Upper lobe of left lung (tissue), 6 donors: Measurements from ENCODE around the gene CD248. TPM values are rescaled to one million over a fixed set of nuclear protein-coding genes. Genes with fewer than 3 reads are reported as not detected.

ENCODE experiments used
- ATAC-seq, 2 donors: fragments of 200-7000 bp; cut with Tn5 transposase; one replicate each; pipeline ENCODE4 v1.9.1; 2022; ENCODE audit warnings: mild to moderate bottlenecking in 2 of 2, moderate library complexity in 2 of 2; ENCODE audit not compliant: low FRiP score in 2 of 2
- DNase-seq, 2 donors: peaks; one replicate each; pipeline ENCODE4 v3.0.0-alpha.2; 2019 to 2020
- H3K27ac ChIP-seq, 4 donors: fragments of 200-600 bp; sonication (generic); one replicate each; pipeline ENCODE4 v1.5.1; 2016 to 2019
- H3K27me3 ChIP-seq, 4 donors: fragments of 200-600 bp; sonication (generic); one replicate each; pipeline ENCODE4 v1.5.1; 2017 to 2019
- H3K36me3 ChIP-seq, 4 donors: fragments of 200-600 bp; sonication (generic); one replicate each; pipeline ENCODE4 v1.5.1; 2016 to 2019
- H3K4me1 ChIP-seq, 4 donors: fragments of 200-600 bp; sonication (generic); one replicate each; pipeline ENCODE4 v1.5.1; 2018 to 2019
- H3K4me3 ChIP-seq, 4 donors: fragments of 200-600 bp; sonication (generic); one replicate each; pipeline ENCODE4 v1.5.1; 2017 to 2019; ENCODE audit warnings: mild to moderate bottlenecking in 2 of 4, moderate library complexity in 1 of 4
- H3K9me3 ChIP-seq, 4 donors: fragments of 200-600 bp; sonication (generic); one replicate each; pipeline ENCODE4 v1.5.1; 2018 to 2019
- CTCF ChIP-seq, 6 experiments: fragments of 450-650 bp in 4 of 6; fragments of 200-600 bp in 2 of 6; sonication (generic) in 2 of 6; IDR thresholded peaks; one replicate each; pipeline ENCODE4 v1.5.1; 2016 to 2019; ENCODE audit warnings: antibody characterized with exemption in 6 of 6
- EP300 ChIP-seq, 4 donors: sonication (generic); formaldehyde crosslinking; IDR thresholded peaks; one replicate each; pipeline ENCODE4 v1.5.1; 2017; ENCODE audit warnings: antibody characterized with exemption in 4 of 4, control low read depth in 2 of 4
- POLR2A ChIP-seq, 4 donors: fragments of 450-650 bp; IDR thresholded peaks; one replicate each; pipeline ENCODE4 v1.5.1; 2016 to 2017; ENCODE audit warnings: antibody characterized with exemption in 4 of 4, mild to moderate bottlenecking in 2 of 4
- POLR2AphosphoS5 ChIP-seq, 2 donors: sonication (generic); formaldehyde crosslinking; IDR thresholded peaks; one replicate each; pipeline ENCODE4 v1.5.1; 2017; ENCODE audit warnings: antibody characterized with exemption in 2 of 2
- WGBS, 2 donors: methylation state at CpG; one replicate each; pipeline ENCODE4 v1.1.5; 2017 to 2018; 5-methylcytosine and 5-hydroxymethylcytosine counted together
- total RNA-seq, 6 donors: library from RNA; depleted of rRNA in 4 of 6; stranded (reverse); fragments of >200 nt in 4 of 6; gene quantifications; one replicate each; pipeline versions ENCODE4 v1.1.0 to v1.2.1, GENCODE V29; 2016 to 2021
- donor health status: DM: no; HTN: no; CAD: no; lungs with moderate emphysema.
- donor health status: DM: no; HTN: yes; CAD: no; lungs with severe emphysema.

Gene CD248
- total RNA-seq, 6 donors from 2014 or later = 0.59 to 85.6 (median 6.5) TPM

DNA sequence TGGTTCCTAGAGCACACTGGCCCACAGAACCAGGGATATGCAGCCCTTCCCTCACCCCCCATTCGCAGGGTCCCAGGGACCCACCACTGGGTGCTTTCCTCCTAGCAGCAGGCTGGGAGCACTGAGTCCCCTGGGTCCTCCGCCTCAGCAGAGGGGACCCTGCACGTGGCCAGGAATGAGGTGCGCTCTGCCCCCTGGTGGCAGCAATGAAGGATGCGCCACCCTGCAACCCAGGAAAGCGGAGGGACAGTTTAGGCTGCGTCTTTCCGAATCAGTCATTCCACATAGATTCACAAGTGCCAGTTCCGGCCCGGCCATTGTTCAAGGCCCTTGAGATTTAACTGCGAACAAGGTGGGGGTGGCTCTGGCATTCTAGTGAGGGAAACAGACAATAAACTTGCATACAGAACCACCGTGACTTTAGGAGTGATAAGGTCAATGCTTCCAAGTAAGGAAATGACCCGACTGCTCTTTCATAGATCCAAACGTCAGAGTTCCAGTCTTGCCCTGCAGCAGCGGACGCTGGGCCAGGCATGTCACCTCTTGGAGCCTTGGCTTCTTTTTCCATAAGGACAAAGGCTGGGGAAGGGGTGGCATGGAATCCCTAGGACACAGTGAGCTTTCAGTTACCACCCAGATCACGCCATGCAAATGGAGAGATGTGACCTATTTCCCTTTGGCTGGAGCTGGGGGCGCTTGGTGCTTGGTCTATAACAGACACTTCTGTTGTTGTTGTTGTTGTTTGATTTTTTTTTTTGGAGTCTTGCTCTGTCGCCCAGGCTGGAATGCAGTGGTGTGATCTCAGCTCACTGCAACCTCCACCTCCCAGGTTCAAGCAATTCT, 11.7 kb upstream of the CD248 start:
- H3K4me1 ChIP-seq = peaks cover 25 to 32% (median 27%) of the 10 kb centered on the region in 4 donors
- H3K27ac ChIP-seq = peak overlapping the region in 3 of 4 donors; percentile 9 to 78 (median 21)
- TF ChIP-seq POLR2AphosphoS5 (IDR thresholded peaks at IDR 0.05) (peak; percentile 49 to 57), POLR2A (IDR thresholded peaks at IDR 0.05) (no peak), CTCF (IDR thresholded peaks at IDR 0.05) (peak; percentile 95 to 98 (median 96))
- H3K36me3 ChIP-seq = peaks cover 0 to 19% (median 6%) of the 10 kb centered on the region in 4 donors
- no peaks in the 10 kb centered on the region for H3K27me3 ChIP-seq
- H3K4me3 ChIP-seq = peak overlapping the region in 1 of 4 donors; percentile 3
- 8 to 13% methylated on average over 11 to 18 of the region's 19 CpGs for WGBS, 2 donors
- no peaks in the 10 kb centered on the region for H3K9me3 ChIP-seq
- DNase-seq = peak; percentile 79 to 86
- ATAC-seq = peak; percentile 82 to 86

GRCh38 chr11:66328031-66328301, 11.1 kb upstream of the CD248 start:
- ATAC-seq (peak in 1 of 2 donors; percentile 0), DNase-seq (peak in 1 of 2 donors; percentile 52)
- H3K27me3 ChIP-seq = no peaks in the 10 kb centered on the region
- no peak overlapping the region for H3K4me3 ChIP-seq
- no peaks in the 10 kb centered on the region for H3K9me3 ChIP-seq
- peaks cover 25 to 32% (median 27%) of the 10 kb centered on the region in 4 donors for H3K4me1 ChIP-seq
- 66% methylated on average over 3 of the region's 3 CpGs; no CpG with 5 or more reads in 1 of the 2 donors for WGBS, 2 donors
- peaks cover 0 to 13% (median 3%) of the 10 kb centered on the region in 4 donors for H3K36me3 ChIP-seq
- peak overlapping the region in 2 of 4 donors; percentile 9 to 21 for H3K27ac ChIP-seq
- TF ChIP-seq POLR2AphosphoS5 (IDR thresholded peaks at IDR 0.05) (no peak), EP300 (IDR thresholded peaks at IDR 0.05) (no peak), POLR2A (IDR thresholded peaks at IDR 0.05) (no peak), CTCF (IDR thresholded peaks at IDR 0.05) (no peak)

DNA sequence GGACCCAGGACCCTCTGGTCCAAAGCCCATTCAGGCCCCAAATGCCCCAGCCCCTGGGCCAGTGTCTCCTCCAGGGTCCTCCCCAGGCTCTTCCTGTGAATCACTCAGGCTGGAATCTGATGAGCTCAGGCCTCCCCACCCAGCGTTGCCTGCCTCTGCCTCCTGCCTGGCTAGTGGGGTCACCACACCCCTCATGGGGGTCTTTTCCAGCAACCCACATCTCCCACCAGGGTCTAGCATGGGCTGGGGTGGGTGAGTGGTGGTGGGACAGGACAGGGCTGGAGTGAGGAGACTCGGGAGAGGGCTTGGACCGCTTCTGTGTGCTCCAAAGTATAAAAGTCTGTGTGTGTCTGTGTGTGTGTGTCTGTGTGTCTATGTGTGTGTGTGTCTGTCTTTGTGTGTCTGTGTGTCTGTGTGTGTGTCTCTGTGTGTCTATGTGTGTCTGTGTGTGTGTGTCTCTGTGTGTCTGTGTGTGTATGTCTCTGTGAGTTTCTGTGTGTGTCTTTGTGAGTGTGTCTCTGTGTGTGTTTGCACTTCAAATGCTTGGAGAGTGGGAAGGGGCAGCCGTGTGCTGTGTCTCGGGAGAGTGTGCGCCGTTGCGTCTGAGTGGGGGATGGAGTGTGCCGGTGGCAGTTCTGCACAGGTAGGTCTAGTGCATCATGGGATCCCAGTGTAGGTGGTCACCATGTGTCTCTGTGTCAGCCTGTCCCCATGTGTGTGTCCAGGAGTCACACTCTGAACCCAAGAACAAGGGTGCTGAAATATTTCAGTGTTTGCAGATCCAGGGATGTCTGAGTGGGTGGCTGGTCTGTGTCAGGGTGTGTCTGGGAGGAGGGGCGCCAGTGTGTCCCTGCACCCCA, 10.6 kb upstream of the CD248 start:
- peak in 1 of 2 donors; percentile 28 for DNase-seq
- Histone ChIP-seq H3K4me1 (peaks cover 25 to 32% (median 27%) of the 10 kb centered on the region in 4 donors), H3K36me3 (peaks cover 0 to 7% (median 1%) of the 10 kb centered on the region in 4 donors), H3K4me3 (no peak overlapping the region), H3K27ac (peak overlapping the region; percentile 43 to 61 (median 51)), H3K27me3 (no peaks in the 10 kb centered on the region), H3K9me3 (no peaks in the 10 kb centered on the region)
- peak in 1 of 2 donors; percentile 74 for ATAC-seq
- TF ChIP-seq EP300 (IDR thresholded peaks at IDR 0.05) = no peak
- no peak for TF ChIP-seq POLR2A (IDR thresholded peaks at IDR 0.05)
- no peak for TF ChIP-seq CTCF (IDR thresholded peaks at IDR 0.05)
- TF ChIP-seq POLR2AphosphoS5 (IDR thresholded peaks at IDR 0.05) = no peak
- WGBS, 2 donors = 85 to 86% methylated on average over 6 to 10 of the region's 10 CpGs

DNA sequence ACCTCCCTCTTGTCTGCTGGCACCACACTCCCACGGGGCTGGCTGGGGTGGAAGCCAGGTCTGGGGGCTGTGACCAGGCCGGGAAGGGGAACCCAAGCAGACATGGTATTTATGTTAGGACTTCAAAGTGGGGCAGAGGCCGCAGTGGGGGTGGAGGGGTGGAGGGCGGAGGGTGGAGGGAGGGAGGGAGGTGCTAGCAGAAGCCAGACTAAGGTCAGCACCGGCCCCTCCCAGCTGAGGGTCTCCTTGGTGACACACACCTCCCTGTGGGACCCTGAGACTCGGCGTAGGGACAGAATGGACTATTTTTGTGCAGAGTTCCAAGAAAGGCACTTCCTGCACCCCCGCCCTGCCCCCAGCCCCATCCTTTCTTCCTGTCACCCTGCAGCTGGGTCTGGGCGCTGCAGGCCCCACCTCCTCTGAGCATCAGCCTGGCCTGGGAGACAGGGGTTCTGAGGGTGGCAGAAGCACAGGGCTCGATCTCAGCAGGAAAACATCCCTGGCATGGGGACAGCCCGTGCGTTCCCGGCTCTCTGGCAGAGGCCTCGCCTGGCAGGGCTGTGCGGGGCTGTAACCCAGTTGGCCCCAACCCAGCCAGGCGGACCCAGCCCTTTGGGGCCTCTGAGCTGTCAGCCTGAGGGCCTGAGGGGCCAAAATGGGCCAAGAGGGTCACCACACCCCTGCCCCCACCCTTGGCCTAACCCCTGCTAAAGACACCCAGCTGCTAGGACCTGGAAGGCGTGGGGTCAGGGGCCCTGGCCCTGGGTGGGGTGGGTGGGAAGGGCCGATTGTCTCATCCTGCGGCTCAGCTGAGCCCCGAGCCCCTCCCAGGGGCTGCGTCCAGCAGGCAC, 9.6 kb upstream of the CD248 start:
- H3K27ac ChIP-seq = peak overlapping the region; percentile 48 to 67 (median 58)
- ATAC-seq = peak in 1 of 2 donors; percentile 57
- no peaks in the 10 kb centered on the region for H3K9me3 ChIP-seq
- H3K36me3 ChIP-seq = no peaks in the 10 kb centered on the region
- H3K4me1 ChIP-seq = peaks cover 25 to 32% (median 27%) of the 10 kb centered on the region in 4 donors
- H3K27me3 ChIP-seq = no peaks in the 10 kb centered on the region
- H3K4me3 ChIP-seq = no peak overlapping the region
- 49 to 53% methylated on average over 2 to 19 of the region's 21 CpGs for WGBS, 2 donors
- TF ChIP-seq POLR2AphosphoS5 (IDR thresholded peaks at IDR 0.05) (no peak), POLR2A (IDR thresholded peaks at IDR 0.05) (no peak), EP300 (IDR thresholded peaks at IDR 0.05) (no peak), CTCF (IDR thresholded peaks at IDR 0.05) (no peak)
- DNase-seq = peak in 1 of 2 donors; percentile 78
